Measurements from ENCODE around the gene GALNT17.

Gene GALNT17

DNA sequence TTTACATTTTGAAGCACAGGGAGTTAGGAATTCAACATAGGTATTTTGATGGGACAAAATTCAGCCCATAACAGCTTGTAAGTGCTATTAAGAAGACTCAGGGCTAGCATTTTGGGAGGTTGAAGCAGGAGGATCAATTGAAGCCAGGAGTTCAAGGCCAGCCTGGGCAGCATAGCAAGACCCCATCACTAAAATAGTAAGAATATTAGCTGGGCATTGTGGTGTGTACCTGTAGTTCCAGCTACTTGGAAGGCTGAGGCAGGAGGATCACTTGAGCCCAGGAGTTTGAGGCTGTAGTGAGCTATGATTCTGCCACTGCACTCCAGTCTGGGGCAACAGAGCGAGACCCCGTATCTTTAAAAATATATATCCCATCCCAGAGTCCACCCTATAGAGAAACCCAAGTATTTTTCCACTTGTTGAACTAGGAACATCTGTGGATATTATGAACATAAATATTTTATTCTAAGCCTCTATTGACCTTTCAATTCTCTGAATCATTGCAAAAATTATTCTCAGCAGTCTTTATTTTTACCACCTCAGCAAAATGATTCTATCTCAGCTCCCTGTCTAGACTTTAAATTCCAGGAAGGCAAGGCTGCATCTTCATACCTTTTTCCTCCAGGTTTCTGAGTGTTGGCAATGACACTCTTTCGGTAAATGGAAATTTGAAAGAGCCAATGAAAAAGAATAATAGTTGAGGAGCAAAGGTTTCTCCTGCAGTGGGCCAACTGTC is 181.0 kb downstream of the GALNT17 start:
- H4K8ac ChIP-seq (ENCODE audit: low read length) = no peak overlapping the region
- no peak overlapping the region for H2BK5ac ChIP-seq (ENCODE audit: low read depth, low read length, poor library complexity, severe bottlenecking)
- no peaks in the 10 kb centered on the region for H3K36me3 ChIP-seq (ENCODE audit: control insufficient read depth in 1 of 2, insufficient read depth in 2 of 2, low read depth in 1 of 2, low read length in 2 of 2)
- WGBS = 77% methylated on average over 1 of the region's 3 CpGs
- DNase-seq = no peak
- H3K4me3 ChIP-seq (ENCODE audit: insufficient read depth in 1 of 2, low read depth in 1 of 2, low read length in 2 of 2) = no peak overlapping the region
- no peak overlapping the region for H3K18ac ChIP-seq (ENCODE audit: low read depth in 1 of 2, low read length in 2 of 2)
- H2BK120ac ChIP-seq (ENCODE audit: low read depth, low read length) = no peak overlapping the region
- no peaks in the 10 kb centered on the region for H3K4me1 ChIP-seq (ENCODE audit: control insufficient read depth, insufficient read depth, low read depth, low read length)
- H3K4me2 ChIP-seq (ENCODE audit: low read length, poor library complexity, severe bottlenecking) = no peak overlapping the region
- no peak overlapping the region for H3K14ac ChIP-seq (ENCODE audit: low read length in 2 of 2)
- no peak overlapping the region for H3K9ac ChIP-seq (ENCODE audit: low read length)
- H2AFZ ChIP-seq (ENCODE audit: low read depth, low read length) = no peak overlapping the region
- no peaks in the 10 kb centered on the region for H3K27me3 ChIP-seq (ENCODE audit: control insufficient read depth in 1 of 2, insufficient read depth in 1 of 2, low read length in 2 of 2)
- H3K9me3 ChIP-seq (ENCODE audit: control insufficient read depth, low read length) = peaks cover 17% of the 10 kb centered on the region
- H3K27ac ChIP-seq (ENCODE audit: low read length, poor library complexity, severe bottlenecking) = no peak overlapping the region
- no peak overlapping the region for H4K91ac ChIP-seq (ENCODE audit: low read length)
- no peak overlapping the region for H2BK12ac ChIP-seq (ENCODE audit: low read length in 2 of 2)
- H2AK5ac ChIP-seq (ENCODE audit: low read length, severe bottlenecking) = no peak overlapping the region
- no peak overlapping the region for H3K23ac ChIP-seq (ENCODE audit: low read length in 2 of 2)
- H2BK15ac ChIP-seq (ENCODE audit: low read depth, poor library complexity, severe bottlenecking) = no peak overlapping the region
- H3K4ac ChIP-seq (ENCODE audit: low read depth in 1 of 2, low read length in 2 of 2) = no peak overlapping the region
- no peaks in the 10 kb centered on the region for H3K79me1 ChIP-seq (replicated peaks; ENCODE audit: low read length, poor library complexity, severe bottlenecking)

- Histone ChIP-seq H3K18ac (ENCODE audit: low read depth in 1 of 2, low read length in 2 of 2) (no peak overlapping the region), H4K91ac (ENCODE audit: low read length) (no peak overlapping the region), H3K14ac (ENCODE audit: low read length in 2 of 2) (no peak overlapping the region), H4K8ac (ENCODE audit: low read length) (no peak overlapping the region), H3K27ac (ENCODE audit: low read length, poor library complexity, severe bottlenecking) (no peak overlapping the region), H3K4me1 (ENCODE audit: control insufficient read depth, insufficient read depth, low read depth, low read length) (no peaks in the 10 kb centered on the region), H3K9ac (ENCODE audit: low read length) (no peak overlapping the region), H2BK15ac (ENCODE audit: low read depth, poor library complexity, severe bottlenecking) (no peak overlapping the region), H2AK5ac (ENCODE audit: low read length, severe bottlenecking) (no peak overlapping the region), H3K79me1 (replicated peaks; ENCODE audit: low read length, poor library complexity, severe bottlenecking) (no peaks in the 10 kb centered on the region), H3K23ac (ENCODE audit: low read length in 2 of 2) (no peak overlapping the region), H2BK5ac (ENCODE audit: low read depth, low read length, poor library complexity, severe bottlenecking) (no peak overlapping the region), H3K27me3 (ENCODE audit: control insufficient read depth in 1 of 2, insufficient read depth in 1 of 2, low read length in 2 of 2) (no peaks in the 10 kb centered on the region), H2AFZ (ENCODE audit: low read depth, low read length) (no peak overlapping the region), H3K36me3 (ENCODE audit: control insufficient read depth in 1 of 2, insufficient read depth in 2 of 2, low read depth in 1 of 2, low read length in 2 of 2) (no peaks in the 10 kb centered on the region), H3K4me3 (ENCODE audit: insufficient read depth in 1 of 2, low read depth in 1 of 2, low read length in 2 of 2) (no peak overlapping the region), H3K9me3 (ENCODE audit: control insufficient read depth, low read length) (peaks cover 17% of the 10 kb centered on the region), H2BK12ac (ENCODE audit: low read length in 2 of 2) (no peak overlapping the region), H3K4ac (ENCODE audit: low read depth in 1 of 2, low read length in 2 of 2) (no peak overlapping the region), H2BK120ac (ENCODE audit: low read depth, low read length) (no peak overlapping the region), H3K4me2 (ENCODE audit: low read length, poor library complexity, severe bottlenecking) (no peak overlapping the region)
- no peak for DNase-seq
- WGBS = 25% methylated on average over 3 of the region's 3 CpGs
Observed at GRCh38 chr7:71313553-71313952, 181.6 kb downstream of the GALNT17 start.

DNA sequence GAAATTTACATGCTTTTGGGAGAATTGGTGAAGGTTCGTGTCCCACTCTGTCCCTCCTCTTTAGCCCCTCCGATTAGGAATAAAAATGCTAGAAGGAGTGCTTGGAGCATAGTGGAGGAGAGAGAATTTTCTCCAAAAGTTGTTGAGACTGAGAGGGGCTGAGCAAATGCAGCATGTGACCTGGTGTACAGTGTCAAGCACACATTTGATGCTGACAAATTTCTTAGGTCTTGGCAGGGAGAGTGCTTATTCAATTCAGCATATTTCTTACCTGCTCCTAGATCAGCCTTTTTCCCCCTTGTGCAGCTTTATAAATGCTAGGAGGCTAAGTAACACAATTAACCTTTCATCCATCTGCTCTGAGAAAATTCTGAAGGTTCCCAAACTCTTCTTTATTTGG is 189.0 kb downstream of the GALNT17 start:
- H3K4ac ChIP-seq (ENCODE audit: low read depth in 1 of 2, low read length in 2 of 2) = no peak overlapping the region
- no peak overlapping the region for H3K4me3 ChIP-seq (ENCODE audit: insufficient read depth in 1 of 2, low read depth in 1 of 2, low read length in 2 of 2)
- no peak overlapping the region for H2AFZ ChIP-seq (ENCODE audit: low read depth, low read length)
- H3K4me1 ChIP-seq (ENCODE audit: control insufficient read depth, insufficient read depth, low read depth, low read length) = no peaks in the 10 kb centered on the region
- H2BK15ac ChIP-seq (ENCODE audit: low read depth, poor library complexity, severe bottlenecking) = no peak overlapping the region
- WGBS = 79% methylated on average over 2 of the region's 2 CpGs
- no peaks in the 10 kb centered on the region for H3K36me3 ChIP-seq (ENCODE audit: control insufficient read depth in 1 of 2, insufficient read depth in 2 of 2, low read depth in 1 of 2, low read length in 2 of 2)
- H4K91ac ChIP-seq (ENCODE audit: low read length) = no peak overlapping the region
- no peak overlapping the region for H2BK12ac ChIP-seq (ENCODE audit: low read length in 2 of 2)
- H4K8ac ChIP-seq (ENCODE audit: low read length) = no peak overlapping the region
- H3K14ac ChIP-seq (ENCODE audit: low read length in 2 of 2) = no peak overlapping the region
- H3K18ac ChIP-seq (ENCODE audit: low read depth in 1 of 2, low read length in 2 of 2) = no peak overlapping the region
- H3K9ac ChIP-seq (ENCODE audit: low read length) = no peak overlapping the region
- H3K79me1 ChIP-seq (replicated peaks; ENCODE audit: low read length, poor library complexity, severe bottlenecking) = no peaks in the 10 kb centered on the region
- H2BK5ac ChIP-seq (ENCODE audit: low read depth, low read length, poor library complexity, severe bottlenecking) = no peak overlapping the region
- H3K23ac ChIP-seq (ENCODE audit: low read length in 2 of 2) = no peak overlapping the region
- H3K27me3 ChIP-seq (ENCODE audit: control insufficient read depth in 1 of 2, insufficient read depth in 1 of 2, low read length in 2 of 2) = no peaks in the 10 kb centered on the region
- H3K27ac ChIP-seq (ENCODE audit: low read length, poor library complexity, severe bottlenecking) = no peak overlapping the region
- no peak for DNase-seq
- H3K4me2 ChIP-seq (ENCODE audit: low read length, poor library complexity, severe bottlenecking) = no peak overlapping the region
- no peak overlapping the region for H2BK120ac ChIP-seq (ENCODE audit: low read depth, low read length)
- H2AK5ac ChIP-seq (ENCODE audit: low read length, severe bottlenecking) = no peak overlapping the region
- peaks cover 4% of the 10 kb centered on the region for H3K9me3 ChIP-seq (ENCODE audit: control insufficient read depth, low read length)

GRCh38 chr7:71322201-71322600 is 190.3 kb downstream of the GALNT17 start:
- H3K9ac ChIP-seq (ENCODE audit: low read length) = no peak overlapping the region
- H2BK120ac ChIP-seq (ENCODE audit: low read depth, low read length) = no peak overlapping the region
- no peak overlapping the region for H2BK12ac ChIP-seq (ENCODE audit: low read length in 2 of 2)
- no peak overlapping the region for H3K14ac ChIP-seq (ENCODE audit: low read length in 2 of 2)
- no peak overlapping the region for H2AFZ ChIP-seq (ENCODE audit: low read depth, low read length)
- DNase-seq = no peak
- no peak overlapping the region for H3K27ac ChIP-seq (ENCODE audit: low read length, poor library complexity, severe bottlenecking)
- no peaks in the 10 kb centered on the region for H3K4me1 ChIP-seq (ENCODE audit: control insufficient read depth, insufficient read depth, low read depth, low read length)
- no peak overlapping the region for H4K91ac ChIP-seq (ENCODE audit: low read length)
- no peak overlapping the region for H2BK15ac ChIP-seq (ENCODE audit: low read depth, poor library complexity, severe bottlenecking)
- no peaks in the 10 kb centered on the region for H3K79me1 ChIP-seq (replicated peaks; ENCODE audit: low read length, poor library complexity, severe bottlenecking)
- H3K18ac ChIP-seq (ENCODE audit: low read depth in 1 of 2, low read length in 2 of 2) = no peak overlapping the region
- H3K4me3 ChIP-seq (ENCODE audit: insufficient read depth in 1 of 2, low read depth in 1 of 2, low read length in 2 of 2) = no peak overlapping the region
- H3K36me3 ChIP-seq (ENCODE audit: control insufficient read depth in 1 of 2, insufficient read depth in 2 of 2, low read depth in 1 of 2, low read length in 2 of 2) = no peaks in the 10 kb centered on the region
- WGBS = 69% methylated on average over 5 of the region's 6 CpGs
- no peak overlapping the region for H2BK5ac ChIP-seq (ENCODE audit: low read depth, low read length, poor library complexity, severe bottlenecking)
- H2AK5ac ChIP-seq (ENCODE audit: low read length, severe bottlenecking) = no peak overlapping the region
- H3K9me3 ChIP-seq (ENCODE audit: control insufficient read depth, low read length) = no peaks in the 10 kb centered on the region
- no peak overlapping the region for H3K4ac ChIP-seq (ENCODE audit: low read depth in 1 of 2, low read length in 2 of 2)
- no peak overlapping the region for H3K4me2 ChIP-seq (ENCODE audit: low read length, poor library complexity, severe bottlenecking)
- H3K27me3 ChIP-seq (ENCODE audit: control insufficient read depth in 1 of 2, insufficient read depth in 1 of 2, low read length in 2 of 2) = no peaks in the 10 kb centered on the region
- no peak overlapping the region for H4K8ac ChIP-seq (ENCODE audit: low read length)
- H3K23ac ChIP-seq (ENCODE audit: low read length in 2 of 2) = no peak overlapping the region
